Epithelial cell of prostate (primary cell): ENCODE data around the gene MLPH.

Experiments used
- DNase-seq: peaks from one replicate; pipeline ENCODE4 v3.0.0-alpha.2; 2011; ENCODE audit warnings: low read depth, low spot score
- H3K27ac ChIP-seq: fragments of 450-650 bp; 2 replicates; pipeline ENCODE4 v1.5.1; 2017; ENCODE audit warnings: mild to moderate bottlenecking

MLPH gene

DNA sequence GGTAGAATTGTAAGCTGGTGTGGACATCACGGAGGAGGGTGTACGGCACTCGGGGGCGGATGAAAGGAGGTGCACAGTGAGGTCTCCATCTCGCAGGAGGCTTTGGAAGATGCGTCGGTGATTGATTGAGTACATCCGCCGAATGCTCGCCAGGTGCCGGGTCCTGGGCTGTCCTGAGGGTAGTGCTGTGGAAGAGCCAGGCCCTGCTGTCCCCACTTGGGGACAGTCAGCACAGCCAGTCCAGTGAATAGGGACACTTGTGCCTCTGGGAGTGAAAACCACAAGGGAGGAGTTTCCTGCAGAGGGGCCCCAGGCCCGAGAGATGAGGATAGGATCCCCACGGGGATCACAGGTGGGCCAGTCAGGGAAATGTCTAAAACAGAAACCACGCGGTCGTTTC is 28.1 kb downstream of the MLPH start:
- no peak overlapping the region for H3K27ac ChIP-seq
- no peak for DNase-seq

DNA sequence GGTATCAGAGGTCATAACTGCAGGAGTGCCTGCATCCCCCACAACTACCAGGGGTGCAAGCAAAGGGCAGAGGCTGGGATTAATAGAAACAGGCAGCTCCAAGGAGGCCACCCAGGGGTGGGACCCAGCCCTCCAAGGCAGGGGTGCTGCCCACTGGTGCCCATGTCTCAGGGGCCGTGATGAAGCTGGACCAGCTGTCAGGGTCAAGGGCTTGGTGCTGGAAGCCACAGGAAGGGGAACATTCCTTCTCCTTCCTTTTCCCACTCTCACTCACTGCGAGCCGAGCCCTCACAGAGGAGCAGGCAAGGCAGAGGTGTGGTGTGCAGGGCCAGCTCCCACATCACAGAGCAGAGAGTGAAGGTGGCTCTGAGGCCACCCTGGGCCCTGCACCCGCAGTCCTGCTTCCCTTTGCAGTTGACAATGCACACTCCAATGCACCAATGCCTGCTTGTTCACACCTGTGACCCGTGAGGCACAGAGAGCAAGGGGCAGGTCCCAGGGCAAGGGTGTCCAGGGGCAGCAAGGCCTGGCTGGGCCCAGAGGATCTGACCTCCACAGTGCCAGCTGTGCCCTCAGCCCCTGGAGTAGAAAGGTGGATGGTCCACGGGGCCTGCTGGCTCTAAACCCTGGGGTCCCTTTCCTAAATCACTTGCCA is 28.7 kb downstream of the MLPH start:
- H3K27ac ChIP-seq: no peak overlapping the region
- no peak for DNase-seq

DNA sequence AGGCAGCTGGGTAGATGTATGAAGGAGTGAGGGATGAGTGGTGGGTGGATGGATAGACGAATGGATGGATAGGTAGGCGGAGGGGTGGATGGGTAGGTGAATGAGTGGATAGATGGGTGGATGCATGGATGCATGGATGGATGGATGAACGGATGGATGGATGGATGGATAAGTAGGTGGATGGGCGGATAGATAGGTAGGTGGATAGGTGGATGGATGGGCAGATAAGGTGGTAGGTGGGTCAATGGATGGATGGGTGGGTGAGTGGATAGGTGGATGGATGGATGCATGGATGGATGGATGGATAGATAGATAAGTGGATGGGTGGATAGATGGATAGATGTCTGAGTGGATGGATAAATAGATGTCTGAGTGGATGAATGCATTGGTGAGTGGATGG is 30.1 kb downstream of the MLPH start:
- no peak for DNase-seq
- no peak overlapping the region for H3K27ac ChIP-seq

DNA sequence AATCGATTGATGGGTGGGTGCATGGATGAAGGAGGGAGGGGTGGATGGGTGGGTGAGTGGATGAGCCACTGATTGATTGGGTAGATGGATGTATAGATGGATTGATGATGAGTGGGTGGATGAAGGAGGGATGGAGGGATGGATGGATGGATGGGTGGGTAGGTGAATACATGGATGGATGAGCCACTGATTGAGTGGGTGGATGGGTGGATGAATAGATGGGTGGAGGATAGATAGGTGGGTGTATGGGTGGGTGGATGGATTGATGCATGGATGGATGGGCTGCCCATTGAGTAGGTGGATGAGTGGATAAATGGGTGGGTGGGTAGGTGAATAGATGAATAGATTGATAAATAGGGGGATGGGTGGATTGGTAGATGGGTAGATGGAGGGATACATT is 30.9 kb downstream of the MLPH start:
- DNase-seq: no peak
- no peak overlapping the region for H3K27ac ChIP-seq

DNA sequence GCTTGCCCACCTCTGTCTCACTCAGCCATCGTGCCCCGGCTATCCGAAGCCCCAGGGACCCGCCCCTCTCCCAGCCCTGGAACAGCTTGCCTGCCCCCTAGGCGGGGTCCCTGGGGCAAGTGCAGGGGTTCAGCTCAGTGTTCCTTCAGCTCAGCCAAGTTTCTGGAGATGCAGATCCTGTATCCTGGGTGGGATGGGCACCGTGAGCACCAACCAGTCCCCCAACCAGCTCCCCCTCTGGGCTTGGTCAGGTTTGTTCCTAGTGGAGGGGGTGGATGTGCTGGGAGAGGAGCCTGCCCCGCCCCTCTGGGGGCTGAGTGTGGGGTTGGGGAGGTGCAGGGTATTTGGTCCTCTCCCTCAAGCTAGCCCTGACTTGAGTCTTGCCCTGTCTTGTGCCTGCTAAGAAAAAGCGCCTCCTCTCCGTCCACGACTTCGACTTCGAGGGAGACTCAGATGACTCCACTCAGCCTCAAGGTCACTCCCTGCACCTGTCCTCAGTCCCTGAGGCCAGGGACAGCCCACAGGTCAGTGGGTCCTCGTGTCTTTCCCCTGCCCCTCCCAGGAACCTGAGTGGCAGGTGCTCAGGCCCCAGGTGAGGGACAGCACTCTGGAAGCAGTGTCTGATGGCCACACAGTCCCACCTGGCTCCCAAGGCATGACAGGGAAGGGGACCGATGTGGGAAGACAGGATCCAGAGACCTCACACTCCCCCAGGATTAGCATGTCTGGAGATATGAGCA is 32.6 kb downstream of the MLPH start:
- DNase-seq: no peak
- H3K27ac ChIP-seq: no peak overlapping the region

DNA sequence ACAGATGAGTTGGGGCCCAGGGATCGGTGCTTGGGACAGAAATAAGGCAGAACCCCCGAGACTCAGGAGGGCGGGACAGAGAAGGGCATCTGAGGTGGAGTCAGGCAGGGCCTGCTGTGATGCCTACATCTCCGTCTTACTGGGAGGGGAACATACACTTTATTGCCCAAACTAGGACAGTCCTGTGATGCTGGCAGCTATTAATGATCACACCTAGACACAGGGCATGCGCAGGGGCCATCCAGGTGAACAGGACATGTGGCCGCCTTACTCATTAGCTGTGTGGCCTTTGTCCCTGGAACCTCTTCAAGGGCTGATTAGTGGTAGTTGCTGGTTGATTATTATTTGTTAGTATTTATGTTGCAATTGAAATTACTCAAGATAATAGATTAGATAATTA is 33.2 kb downstream of the MLPH start:
- no peak overlapping the region for H3K27ac ChIP-seq
- no peak for DNase-seq

DNA sequence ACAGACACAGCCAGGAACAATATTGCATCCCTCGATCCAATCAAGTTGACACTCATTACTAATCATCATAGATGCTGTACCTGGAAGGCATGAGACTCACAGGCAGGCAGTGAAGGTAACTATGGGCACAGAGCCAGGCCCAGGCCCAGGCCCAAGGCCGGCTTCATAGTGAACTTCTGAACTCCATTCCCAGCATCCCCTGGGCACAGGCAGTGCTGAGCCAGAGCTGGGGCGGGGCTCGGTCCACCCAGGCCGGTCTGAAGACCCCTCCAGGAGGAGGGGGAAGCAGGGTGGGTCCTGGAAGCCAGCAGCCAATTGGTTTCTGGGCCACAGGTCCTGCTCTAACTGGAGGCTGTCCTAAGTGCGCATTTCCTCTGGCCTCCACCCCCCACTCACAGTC is 37.6 kb downstream of the MLPH start:
- no peak for DNase-seq
- H3K27ac ChIP-seq: no peak overlapping the region

DNA sequence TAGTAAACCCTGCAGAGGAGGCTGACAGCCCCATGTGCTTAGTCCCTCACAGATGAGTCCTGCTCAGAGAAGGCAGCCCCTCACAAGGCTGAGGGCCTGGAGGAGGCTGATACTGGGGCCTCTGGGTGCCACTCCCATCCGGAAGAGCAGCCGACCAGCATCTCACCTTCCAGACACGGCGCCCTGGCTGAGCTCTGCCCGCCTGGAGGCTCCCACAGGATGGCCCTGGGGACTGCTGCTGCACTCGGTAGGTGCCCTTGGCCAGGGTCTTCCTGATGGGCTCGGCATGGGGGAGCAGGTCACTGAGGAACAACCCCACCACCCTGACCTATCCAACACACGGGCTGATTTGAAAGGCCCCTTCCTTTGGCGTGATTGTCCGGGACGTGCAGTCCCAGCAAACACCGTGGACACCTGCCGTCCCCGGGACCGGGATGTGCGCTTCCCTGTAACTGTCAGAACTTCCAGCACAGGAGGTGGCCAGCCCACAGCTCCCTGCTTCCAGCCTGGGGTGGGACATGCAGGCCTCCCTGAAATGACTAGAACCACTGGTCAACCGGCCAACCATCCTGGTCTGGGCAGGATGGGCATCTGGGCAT is 38.6 kb downstream of the MLPH start:
- DNase-seq: no peak
- no peak overlapping the region for H3K27ac ChIP-seq

DNA sequence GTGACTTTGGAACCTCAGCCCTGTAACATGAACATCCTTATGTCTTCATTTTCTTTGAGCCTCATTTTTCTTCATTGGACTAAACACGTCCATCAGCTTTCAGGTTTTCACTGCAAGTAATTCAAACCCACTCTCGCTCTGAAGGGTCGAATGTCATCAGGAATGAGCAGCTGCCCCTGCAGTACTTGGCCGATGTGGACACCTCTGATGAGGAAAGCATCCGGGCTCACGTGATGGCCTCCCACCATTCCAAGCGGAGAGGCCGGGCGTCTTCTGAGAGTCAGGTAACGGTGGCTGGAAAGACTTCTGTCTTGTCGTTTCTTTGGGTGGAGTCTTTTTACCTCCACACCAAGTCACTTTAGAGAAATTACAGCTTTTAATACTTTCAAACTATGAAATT is 40.2 kb downstream of the MLPH start:
- no peak for DNase-seq

DNA sequence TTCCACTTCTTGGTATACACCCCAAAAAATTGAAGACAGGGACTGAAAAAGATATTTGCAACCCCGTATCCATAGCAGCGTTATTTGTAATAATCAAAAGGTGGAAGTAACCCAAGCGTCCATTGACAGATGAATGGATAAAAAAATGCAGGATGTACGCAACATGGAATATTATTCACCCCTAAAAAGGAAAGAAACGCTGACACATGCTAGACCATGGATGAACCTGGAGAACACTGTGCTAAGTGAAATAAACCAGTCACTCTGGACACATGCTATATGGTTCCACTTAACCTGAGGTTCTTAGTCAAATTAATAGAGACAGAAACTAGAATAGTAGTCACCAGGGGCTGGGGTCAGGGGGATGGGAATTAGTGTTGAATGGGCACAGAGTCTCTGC is 40.7 kb downstream of the MLPH start:
- DNase-seq: no peak
- H3K27ac ChIP-seq: no peak overlapping the region

More for the DNA sequence above, 40.2 kb downstream of the MLPH start:
- no peak overlapping the region for H3K27ac ChIP-seq

DNA sequence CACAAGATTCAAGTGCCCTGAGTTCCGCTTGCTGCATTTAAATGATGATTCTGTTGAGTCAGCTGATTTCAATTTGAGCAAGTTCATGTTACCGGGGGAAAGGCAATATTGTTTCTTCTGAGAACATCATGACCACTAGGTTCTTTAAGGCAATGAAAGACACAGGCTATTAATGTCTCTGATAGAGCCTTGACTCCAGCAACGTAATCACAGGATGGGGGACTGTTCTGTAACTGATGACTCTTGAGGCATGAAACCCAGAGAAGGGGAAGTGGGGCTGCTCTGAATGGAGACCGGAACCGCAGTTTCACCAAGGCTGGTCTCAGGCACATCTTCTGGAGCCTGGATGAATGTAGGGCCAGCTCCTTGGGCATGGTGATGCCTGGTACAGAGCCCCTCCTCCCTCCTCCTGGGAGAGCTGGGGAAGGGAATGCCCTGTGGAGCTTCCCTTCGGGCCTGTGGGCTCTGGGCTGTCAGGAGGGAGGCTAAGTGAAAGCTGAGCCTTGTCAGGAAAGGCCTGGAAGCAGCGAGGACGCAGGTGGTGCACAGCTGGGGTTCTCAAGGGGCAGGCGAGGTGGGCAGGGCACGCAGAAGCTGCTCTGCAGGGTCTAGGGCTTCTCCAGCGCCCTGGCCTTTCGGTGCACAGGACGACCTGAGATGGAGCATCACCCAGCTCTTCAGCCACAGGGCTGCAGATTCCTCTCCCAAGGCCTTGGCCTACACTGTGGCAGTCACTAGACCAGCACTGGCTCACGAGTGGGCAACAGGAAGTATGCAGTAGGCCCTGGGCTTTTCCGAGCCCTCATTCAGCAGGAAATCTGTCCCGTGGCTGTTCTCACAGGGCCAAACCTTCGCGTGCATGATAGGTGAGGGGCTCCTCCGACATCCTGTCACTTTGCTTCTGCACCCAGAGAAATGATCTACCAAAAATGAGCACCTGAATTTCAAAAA is 42.7 kb downstream of the MLPH start:
- no peak for DNase-seq
- H3K27ac ChIP-seq: no peak overlapping the region

DNA sequence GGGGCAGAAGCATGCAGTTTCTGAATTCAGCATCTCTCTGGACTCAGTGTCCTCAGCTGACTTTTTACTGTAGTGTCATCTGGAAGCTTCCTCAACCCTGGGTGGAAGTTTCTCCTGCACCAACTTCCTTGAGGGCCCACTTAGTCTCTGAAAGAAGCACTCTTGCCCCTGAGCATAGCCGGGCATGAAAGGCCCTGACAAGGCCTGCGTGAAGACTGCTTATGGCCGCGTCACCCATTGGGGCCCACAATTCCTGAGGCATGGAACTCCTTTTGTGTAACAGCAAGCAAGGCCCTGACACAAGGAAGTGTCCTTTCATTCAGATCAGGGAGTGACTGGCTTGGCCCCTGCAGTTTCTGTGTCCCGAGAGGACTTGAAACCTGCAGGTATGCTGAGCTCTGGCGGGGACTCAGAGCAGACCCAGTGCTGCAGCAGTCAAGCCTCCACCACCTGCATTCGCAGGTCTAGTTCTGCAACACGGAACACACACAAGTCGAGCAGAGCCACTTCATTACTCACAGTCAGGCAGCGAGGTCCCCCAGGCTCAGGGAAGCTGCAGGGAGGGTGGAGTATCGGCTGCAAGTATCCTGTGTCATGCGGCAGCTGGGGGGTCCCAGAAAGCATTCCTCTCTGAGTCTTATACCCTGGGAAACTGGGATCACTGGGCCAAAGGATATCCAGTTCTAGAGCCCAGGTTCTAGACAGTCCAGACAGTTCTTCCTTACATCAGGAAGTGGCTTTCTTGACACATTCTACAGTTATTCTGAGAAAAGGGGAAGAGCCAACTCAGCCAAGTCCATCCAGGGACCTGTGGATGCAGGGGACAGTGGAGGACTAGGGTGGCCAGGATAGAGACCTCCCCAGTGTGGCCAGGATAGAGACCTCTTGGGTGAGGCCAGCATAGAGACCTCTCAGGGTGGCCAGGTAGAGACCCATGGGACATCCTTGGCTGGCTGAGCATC is 43.7 kb downstream of the MLPH start:
- no peak overlapping the region for H3K27ac ChIP-seq
- no peak for DNase-seq

DNA sequence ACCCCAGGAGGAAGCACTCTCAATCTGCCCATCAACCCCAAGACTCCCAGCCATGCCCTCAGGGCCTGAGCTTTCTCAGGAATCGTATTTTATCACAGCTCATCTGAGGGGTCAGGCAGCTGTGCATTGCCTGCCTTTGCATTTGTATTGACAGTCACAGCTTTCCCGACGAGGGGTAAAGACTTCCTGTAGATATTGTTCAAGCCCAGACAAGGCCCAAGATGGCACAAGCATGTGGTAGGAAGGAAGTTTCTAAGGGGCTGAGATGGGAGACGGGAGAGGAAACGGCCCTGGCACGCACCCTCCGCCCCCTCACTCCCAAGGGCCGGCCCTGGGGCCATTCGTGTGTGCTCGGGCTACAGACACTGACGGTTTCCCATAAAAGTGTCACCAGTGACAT is 45.1 kb downstream of the MLPH start:
- H3K27ac ChIP-seq: peak overlapping the region; percentile 48
- DNase-seq: no peak

DNA sequence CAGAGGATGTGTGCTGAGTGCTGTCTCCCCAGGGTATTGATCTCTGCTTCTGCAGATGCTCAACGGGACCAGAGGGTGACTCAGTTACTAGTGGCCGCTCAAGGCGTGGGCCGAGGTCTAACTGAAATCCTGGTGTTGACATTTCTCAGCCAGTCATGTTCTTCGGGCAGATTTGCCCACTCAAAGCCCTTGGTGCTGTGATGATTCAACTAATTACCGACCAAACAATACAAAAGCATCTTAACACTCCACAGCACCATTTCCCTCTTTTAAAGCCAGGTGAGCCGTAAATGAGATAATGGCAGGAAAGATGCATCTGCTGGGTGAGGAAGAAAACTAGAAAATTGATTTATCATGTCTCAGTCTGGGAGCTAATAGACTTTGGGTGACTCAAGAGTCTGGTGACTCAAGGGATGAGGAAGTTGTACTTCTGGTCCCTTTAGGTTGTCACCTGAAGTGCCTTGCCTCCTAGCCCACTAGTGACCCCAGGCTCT is 46.7 kb downstream of the MLPH start:
- no peak for DNase-seq
- H3K27ac ChIP-seq: no peak overlapping the region

DNA sequence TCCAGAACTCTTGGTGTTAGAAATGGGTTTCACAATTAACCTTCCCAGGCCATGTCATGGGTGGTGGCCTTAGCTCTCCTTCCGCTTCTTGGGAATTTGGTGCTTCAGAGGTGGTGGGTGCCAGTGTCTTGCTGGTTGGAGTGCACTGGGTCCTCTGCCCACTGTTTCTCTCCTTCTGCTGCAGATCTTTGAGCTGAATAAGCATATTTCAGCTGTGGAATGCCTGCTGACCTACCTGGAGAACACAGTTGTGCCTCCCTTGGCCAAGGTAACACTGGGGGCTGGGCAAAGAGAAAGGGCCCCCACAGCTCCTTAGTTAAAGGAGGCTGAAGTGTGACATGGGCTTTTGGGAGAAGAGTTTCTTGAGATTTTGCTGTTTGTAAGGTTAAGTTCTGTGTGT is 47.3 kb downstream of the MLPH start:
- DNase-seq: no peak
- H3K27ac ChIP-seq: no peak overlapping the region

DNA sequence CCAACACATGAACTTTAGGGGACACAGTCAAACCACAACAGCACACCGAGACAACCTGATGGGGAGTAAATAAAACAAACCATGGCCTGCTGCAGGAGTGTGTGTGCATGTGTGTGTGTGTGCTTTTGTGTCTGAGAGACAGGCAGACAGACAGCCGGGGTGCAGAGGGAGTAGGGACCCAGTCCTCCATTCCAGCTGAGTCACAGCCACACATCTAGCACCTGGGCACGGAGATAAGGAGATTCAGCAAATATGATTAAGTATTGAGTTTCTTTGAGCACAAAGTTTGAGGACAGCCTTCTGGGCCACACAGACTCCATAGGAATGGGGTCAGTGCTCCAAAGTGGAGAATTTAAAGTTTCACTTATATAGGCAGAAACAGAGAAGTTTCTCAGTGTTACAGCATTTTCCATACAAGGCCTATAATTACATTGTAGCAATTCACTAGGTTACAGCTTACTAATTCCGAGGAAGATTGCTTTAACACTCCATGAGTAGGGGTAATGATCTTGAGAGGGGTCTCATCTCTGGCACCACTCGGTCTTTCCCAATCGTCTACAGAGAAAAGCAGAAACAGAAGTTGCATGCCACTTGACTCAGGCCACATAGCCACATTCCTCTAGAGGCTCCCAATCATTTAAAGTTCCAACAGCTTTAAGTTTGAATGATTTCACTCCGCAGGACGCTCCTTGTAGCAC is 48.5 kb downstream of the MLPH start:
- DNase-seq: no peak
- H3K27ac ChIP-seq: no peak overlapping the region

DNA sequence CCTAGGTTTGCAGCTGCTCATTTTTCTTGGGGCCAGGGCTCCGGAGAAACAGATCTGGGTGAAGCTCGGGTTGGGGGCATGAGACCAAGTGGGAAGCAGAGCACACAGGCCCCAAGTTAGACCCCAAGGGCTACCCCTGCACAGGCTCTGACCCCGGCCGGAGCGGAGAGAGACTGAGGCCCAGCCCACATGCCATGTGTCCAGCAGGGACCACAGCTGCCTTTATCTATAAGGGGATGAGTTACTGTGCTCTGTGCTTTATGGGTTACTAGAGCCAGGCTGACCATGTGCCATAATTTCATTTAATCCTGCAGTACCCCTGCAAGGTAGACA is 49.0 kb downstream of the MLPH start:
- DNase-seq: no peak

DNA sequence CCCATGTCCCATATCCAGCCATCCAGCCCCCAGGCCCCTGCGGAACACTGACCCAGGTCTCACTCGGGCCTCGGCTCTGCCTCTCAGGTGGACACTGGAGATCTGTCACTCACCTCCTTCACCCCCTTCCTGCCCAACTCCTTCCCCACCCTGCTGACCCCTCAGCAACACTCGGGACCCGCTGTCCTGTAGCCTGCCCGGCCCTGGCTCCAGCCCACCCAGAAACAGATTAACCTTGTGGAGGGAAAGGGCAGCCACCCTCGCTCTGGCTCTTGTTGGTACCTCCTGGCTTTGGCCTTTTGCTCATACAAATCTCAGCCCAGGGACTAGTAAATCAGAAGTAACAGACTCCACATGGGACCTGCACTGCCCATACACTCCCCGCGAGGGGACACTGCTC is 49.6 kb downstream of the MLPH start:
- no peak for DNase-seq
- H3K27ac ChIP-seq: no peak overlapping the region

More for the DNA sequence above, 49.0 kb downstream of the MLPH start:
- no peak overlapping the region for H3K27ac ChIP-seq
